H1 (cell line): ENCODE data around the gene PLAA. TPM values are rescaled to one million over a fixed set of nuclear protein-coding genes. Genes with fewer than 3 reads are reported as not detected.

ENCODE experiments used
- CTCF ChIA-PET: fragments of 300-600 bp; sonication (Branson Sonifier 250); formaldehyde crosslinking; loops from one replicate; lab custom pipeline; 2021; ENCODE audit not compliant: partially characterized antibody; lab: Charles Lee
- POLR2A ChIA-PET: fragments of 300-600 bp; sonication (Branson Sonifier 250); formaldehyde crosslinking; loops from one replicate; lab custom pipeline; 2021; ENCODE audit warnings: inconsistent platforms; ENCODE audit not compliant: partially characterized antibody; lab: Charles Lee
- DNase-seq, 2 experiments: peaks; one replicate each; pipeline versions ENCODE4 v3.0.0 to v3.0.0-alpha.2; 2010 to 2022; ENCODE audit warnings: low spot score in 2 of 2, low read depth in 1 of 2, mixed read lengths in 1 of 2
- FAIRE-seq: peaks from 2 replicates; lab custom pipeline; 2011; peaks lifted over from hg19 to GRCh38; lab: Jason Lieb, UNC
- H2AFZ ChIP-seq: 2 replicates; pipeline ENCODE4 v1.8.1; 2012; ENCODE audit warnings: low read length, inconsistent platforms
- H2AK5ac ChIP-seq: 2 replicates; pipeline ENCODE4 v1.6.1; 2013; ENCODE audit warnings: low read depth, low read length
- H2BK120ac ChIP-seq: replicated peaks from 2 replicates; pipeline ENCODE3; 2013; ENCODE audit warnings: low read depth, low read length, inconsistent platforms
- H2BK12ac ChIP-seq: 2 replicates; pipeline ENCODE4 v1.6.1; 2013; ENCODE audit warnings: low read depth, low read length
- H2BK15ac ChIP-seq: 2 replicates; pipeline ENCODE4 v1.6.1; 2013; ENCODE audit warnings: low read length
- H2BK20ac ChIP-seq: 2 replicates; pipeline ENCODE4 v1.6.1; 2013; ENCODE audit warnings: low read length
- H2BK5ac ChIP-seq: 2 replicates; pipeline ENCODE4 v1.6.1; 2013; ENCODE audit warnings: low read depth, low read length
- H3K14ac ChIP-seq: 2 replicates; pipeline ENCODE4 v1.6.1; 2013; ENCODE audit warnings: inconsistent platforms; ENCODE audit not compliant: insufficient read length
- H3K18ac ChIP-seq: 2 replicates; pipeline ENCODE4 v1.6.1; 2013; ENCODE audit warnings: low read length; ENCODE audit errors: extremely low read depth
- H3K23ac ChIP-seq: 2 replicates; pipeline ENCODE4 v1.6.1; 2013; ENCODE audit warnings: inconsistent platforms; ENCODE audit not compliant: insufficient read length
- H3K23me2 ChIP-seq: 2 replicates; pipeline ENCODE4 v1.6.1; 2013; ENCODE audit warnings: low read depth, low read length
- H3K27ac ChIP-seq: 2 replicates; pipeline ENCODE4 v1.6.1; 2011; ENCODE audit warnings: low read depth, low read length, inconsistent platforms
- H3K27me3 ChIP-seq, 4 experiments: replicated peaks in 1 of 4; 1 replicate in 1 of 4; 2 replicates in 3 of 4; pipeline versions ENCODE4 v1.6.1 to v1.8.1; 2011 to 2013; ENCODE audit warnings: low read length in 3 of 4, mild to moderate bottlenecking in 3 of 4, inconsistent platforms in 2 of 4, mixed read lengths in 2 of 4, moderate library complexity in 1 of 4; ENCODE audit not compliant: control insufficient read depth in 3 of 4, insufficient read depth in 3 of 4; ENCODE audit errors: extremely low read depth in 1 of 4
- H3K36me3 ChIP-seq, 4 experiments: 2 replicates each; pipeline versions ENCODE4 v1.6.1 to v1.8.1; 2011 to 2013; ENCODE audit warnings: mild to moderate bottlenecking in 4 of 4, low read length in 3 of 4, moderate library complexity in 2 of 4, control low read depth in 1 of 4, inconsistent platforms in 1 of 4; ENCODE audit not compliant: insufficient read depth in 4 of 4, control insufficient read depth in 2 of 4
- H3K4ac ChIP-seq: replicated peaks from 2 replicates; pipeline ENCODE3; 2013; ENCODE audit warnings: low read length, low read depth, mixed read lengths, inconsistent platforms; ENCODE audit not compliant: insufficient read length
- H3K4me1 ChIP-seq, 4 experiments: replicated peaks in 1 of 4; 1 replicate in 1 of 4; 2 replicates in 3 of 4; pipeline versions ENCODE4 v1.6.1 to v1.8.1; 2011 to 2013; ENCODE audit warnings: low read length in 3 of 4, inconsistent platforms in 2 of 4, mixed read lengths in 1 of 4; ENCODE audit not compliant: insufficient read depth in 4 of 4, control insufficient read depth in 3 of 4
- H3K4me2 ChIP-seq, 2 experiments: 2 replicates each; pipeline versions ENCODE4 v1.6.1 to v1.8.1; 2011 to 2013; ENCODE audit warnings: low read depth in 2 of 2, low read length in 2 of 2, control low read depth in 1 of 2, inconsistent platforms in 1 of 2, mild to moderate bottlenecking in 1 of 2; ENCODE audit not compliant: insufficient read depth in 1 of 2
- H3K4me3 ChIP-seq, 4 experiments: fragments of 200-600, 300-600 bp in 1 of 4; sonication (generic), shearing (Covaris generic), sonication (Bioruptor Twin) in 1 of 4; 2 replicates each; pipeline versions ENCODE4 v1.5.1 to v1.8.1; 2011 to 2016; ENCODE audit warnings: low read length in 4 of 4, low read depth in 3 of 4, control low read depth in 2 of 4, inconsistent platforms in 2 of 4, mild to moderate bottlenecking in 2 of 4, mixed read lengths in 1 of 4, moderate library complexity in 1 of 4; ENCODE audit not compliant: insufficient read depth in 2 of 4; ENCODE audit errors: extremely low read depth in 1 of 4
- H3K56ac ChIP-seq: replicated peaks from 2 replicates; pipeline ENCODE3; 2013; ENCODE audit warnings: low read depth, mild to moderate bottlenecking, mixed read lengths, low read length, inconsistent platforms; ENCODE audit not compliant: insufficient read length
- H3K79me1 ChIP-seq: 2 replicates; pipeline ENCODE4 v1.6.1; 2013; ENCODE audit warnings: low read depth, low read length, control low read depth
- H3K79me2 ChIP-seq, 2 experiments: 2 replicates each; pipeline versions ENCODE4 v1.6.1 to v1.8.1; 2012 to 2013; ENCODE audit warnings: low read length in 2 of 2, mild to moderate bottlenecking in 2 of 2, inconsistent platforms in 1 of 2; ENCODE audit not compliant: insufficient read depth in 2 of 2, control insufficient read depth in 1 of 2
- H3K9ac ChIP-seq, 4 experiments: replicated peaks in 1 of 4; 1 replicate in 1 of 4; 2 replicates in 3 of 4; pipeline versions ENCODE4 v1.6.1 to v1.8.1; 2011 to 2013; ENCODE audit warnings: low read depth in 3 of 4, low read length in 3 of 4, control low read depth in 2 of 4, mild to moderate bottlenecking in 2 of 4, moderate library complexity in 2 of 4, inconsistent platforms in 1 of 4; ENCODE audit errors: extremely low read depth in 1 of 4
- H3K9me3 ChIP-seq, 2 experiments: 2 replicates each; pipeline versions ENCODE4 v1.6.1 to v1.8.1; 2012 to 2013; ENCODE audit warnings: mild to moderate bottlenecking in 2 of 2, moderate library complexity in 2 of 2, control low read depth in 1 of 2, inconsistent platforms in 1 of 2, low read depth in 1 of 2, low read length in 1 of 2, mixed read lengths in 1 of 2; ENCODE audit not compliant: insufficient read depth in 2 of 2
- H4K20me1 ChIP-seq, 2 experiments: replicated peaks in 1 of 2; 2 replicates each; pipeline versions ENCODE3 to v1.8.1; 2011 to 2013; ENCODE audit warnings: inconsistent platforms in 2 of 2, low read length in 2 of 2, mild to moderate bottlenecking in 1 of 2; ENCODE audit not compliant: insufficient read depth in 2 of 2, control insufficient read depth in 1 of 2
- H4K5ac ChIP-seq: 2 replicates; pipeline ENCODE4 v1.6.1; 2013; ENCODE audit warnings: low read length, low read depth, mixed read lengths, inconsistent platforms; ENCODE audit not compliant: insufficient read length
- H4K8ac ChIP-seq: 2 replicates; pipeline ENCODE4 v1.8.0; 2013; ENCODE audit warnings: mild to moderate bottlenecking, moderate library complexity, low read length, inconsistent platforms; ENCODE audit not compliant: insufficient read depth; ENCODE audit errors: extremely low read depth
- H4K91ac ChIP-seq: replicated peaks from 2 replicates; pipeline ENCODE3; 2013; ENCODE audit warnings: low read length, mixed read lengths, inconsistent platforms; ENCODE audit not compliant: insufficient read length
- EGR1 ChIP-seq: IDR thresholded peaks from 2 replicates; pipeline ENCODE4 v1.6.1; 2011; ENCODE audit warnings: low read depth, low read length, borderline replicate concordance
- EZH2 ChIP-seq: fragments of 200-600 bp; sonication (generic); IDR thresholded peaks from 2 replicates; pipeline ENCODE4 v1.7.1; 2012; ENCODE audit warnings: low read depth, mild to moderate bottlenecking, moderate library complexity, low read length, inconsistent platforms; ENCODE audit not compliant: severe bottlenecking
- HDAC6 ChIP-seq: IDR thresholded peaks from one replicate; pipeline ENCODE4 v1.7.1; 2012; ENCODE audit warnings: low read depth, mild to moderate bottlenecking, inconsistent platforms, low read length, moderate library complexity
- MAFK ChIP-seq: IDR thresholded peaks from 2 replicates; pipeline ENCODE4 v1.6.1; 2012; ENCODE audit warnings: low read depth, mild to moderate bottlenecking, improper control_type of control experiment, low read length
- POLR2AphosphoS5 ChIP-seq: IDR thresholded peaks from 2 replicates; pipeline ENCODE4 v1.6.1; 2011; ENCODE audit warnings: low read depth, low read length
- TAF1 ChIP-seq: IDR thresholded peaks from 2 replicates; pipeline ENCODE4 v1.6.1; 2011; ENCODE audit warnings: mild to moderate bottlenecking, low read depth, low read length
- polyA plus RNA-seq, 7 experiments: library from polyadenylated mRNA; depleted of rRNA in 3 of 7; stranded (reverse) in 5 of 7; unstranded in 2 of 7; fragments of >200 nt in 5 of 7; fragments of 200-250 nt in 2 of 7; gene quantifications; 1 replicate in 5 of 7; 2 replicates in 1 of 7; 4 replicates in 1 of 7; pipeline versions ENCODE4 v1.2.1 to v1.2.3, GENCODE V29; 2011 to 2013; ENCODE audit warnings: missing spikeins in 2 of 7, mixed read lengths in 2 of 7
- total RNA-seq: library from RNA; stranded (reverse); fragmentation: NEBNext Ultra II Directional; extraction: Animal tissue kit (Norgen Biotek cat#: 25700); gene quantifications from 2 replicates; pipeline ENCODE4 v1.2.1, GENCODE V29; 2021

Gene PLAA
- total and polyA plus RNA-seq, 2 of the 8 experiments (the other 6 are each of a cell fraction or from before 2014, with no cell fraction given): 19.2 to 64.2 TPM

DNA sequence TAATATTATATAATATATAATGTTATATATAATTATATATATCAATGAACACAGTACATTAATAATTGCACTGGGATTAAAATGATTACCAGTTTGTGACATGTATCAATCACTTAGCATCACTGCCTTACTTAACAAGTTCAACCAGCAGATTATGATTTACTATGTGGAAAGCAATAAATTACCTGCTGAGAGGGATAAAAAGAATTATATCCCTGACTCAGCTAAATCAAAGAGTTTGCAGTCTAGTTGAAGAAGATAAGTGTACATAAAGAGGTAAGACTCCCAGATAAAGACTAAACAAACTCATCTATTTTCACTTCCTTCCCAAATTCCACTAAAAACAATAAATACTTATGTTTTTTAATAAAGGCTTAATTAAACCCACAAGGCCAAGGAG lies 11.2 kb downstream of the PLAA start:
- Histone ChIP-seq H4K5ac (no peak overlapping the region), H2BK120ac (no peak overlapping the region), H2BK20ac (no peak overlapping the region), H3K18ac (no peak overlapping the region), H3K56ac (no peak overlapping the region), H2AFZ (no peak overlapping the region), H3K27me3 (no peaks in the 10 kb centered on the region), H3K23me2 (no peaks in the 10 kb centered on the region), H3K23ac (no peak overlapping the region), H2AK5ac (no peak overlapping the region), H3K4me3 (no peak overlapping the region), H4K8ac (no peak overlapping the region), H3K79me1 (peaks cover 5% of the 10 kb centered on the region), H3K4ac (no peak overlapping the region), H3K14ac (no peak overlapping the region), H3K9me3 (peaks cover 0 to 3% of the 10 kb centered on the region in 2 experiments; a peak in 1 of 4 replicates), H4K91ac (no peak overlapping the region), H2BK5ac (no peak overlapping the region; the same call in 1 of the 2 replicates), H4K20me1 (peaks cover 0 to 6% of the 10 kb centered on the region in 2 experiments), H3K79me2 (peaks cover 15 to 71% of the 10 kb centered on the region in 2 experiments), H3K4me2 (no peak overlapping the region), H3K4me1 (peaks cover 0 to 6% (median 3%) of the 10 kb centered on the region in 4 experiments; a peak in 4 of 7 replicates), H3K9ac (no peak overlapping the region), H3K27ac (no peak overlapping the region), H2BK12ac (no peak overlapping the region), H3K36me3 (no peaks in the 10 kb centered on the region; a peak in 2 of 8 replicates), H2BK15ac (no peak overlapping the region)
- TF ChIP-seq HDAC6 (no peak), EZH2 (no peak), POLR2AphosphoS5 (no peak), MAFK (peak; percentile 50; the same call in 1 of the 2 replicates), TAF1 (no peak), EGR1 (no peak)
- FAIRE-seq: no peak
- POLR2A ChIA-PET: interaction anchor here (1.4 to 1.8 kb wide), 3 partner anchors 12 to 40 kb away, joined by 6 to 7 read pairs (median 7); partner anchors contain the start of genes IFT74 and PLAA
- no peak for DNase-seq
- CTCF ChIA-PET: interaction anchor here (0.6 to 1.3 kb wide), 4 partner anchors 9 to 385 kb away, joined by 3 to 5 read pairs (median 4); no protein-coding TSS in a partner anchor
